CD4-positive, alpha-beta T cell treated with Interleukin-17A for 1 hour (primary cell): ENCODE data around the gene SCART1.
A peak's percentile ranks its signal among the peaks of the same experiment; 100 is the strongest.
"Not testable (repeated sequence)": the region's sequence is repeated elsewhere in the genome, so short reads cannot be mapped to it uniquely, and the experiment has no call there.

Experiments used
- DNase-seq: peaks from one replicate; pipeline ENCODE4 v3.0.0-alpha.2; 2020

SCART1 gene

DNA sequence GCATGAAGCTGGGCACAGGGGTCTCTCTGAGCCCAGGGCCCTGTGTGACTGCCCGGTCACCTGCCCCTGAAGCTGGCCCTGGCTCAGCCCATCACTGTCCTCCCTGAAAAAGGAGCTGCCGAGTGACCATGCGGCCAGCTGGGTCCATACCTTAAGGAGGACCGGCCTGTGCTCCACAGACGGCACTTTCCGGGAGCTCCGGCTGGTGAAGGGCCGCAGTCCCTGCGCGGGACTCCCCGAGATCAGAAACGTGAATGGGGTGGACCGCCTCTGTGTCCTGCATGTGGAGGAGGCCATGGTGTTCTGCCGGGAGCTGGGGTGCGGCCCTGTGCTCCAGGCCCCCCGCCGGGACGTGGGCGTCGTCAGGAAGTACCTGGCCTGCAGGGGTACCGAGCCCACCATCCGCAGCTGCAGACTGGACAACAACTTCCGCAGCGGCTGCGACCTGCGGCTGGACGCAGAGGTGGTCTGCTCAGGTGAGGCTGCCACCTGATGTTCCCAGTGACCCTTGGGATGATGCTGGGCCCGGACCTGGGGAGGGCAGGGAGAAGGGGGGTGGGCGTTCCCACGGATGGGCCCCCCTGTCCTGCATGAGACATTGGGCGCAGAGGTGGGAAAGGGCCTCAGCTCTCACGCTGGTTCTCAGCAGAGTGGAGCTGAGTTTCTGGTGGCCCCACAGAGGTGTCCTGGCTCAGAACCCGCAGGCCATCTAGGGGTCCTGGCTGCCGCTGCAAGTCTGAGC is 3.5 kb downstream of the SCART1 start:
- no peak for DNase-seq

DNA sequence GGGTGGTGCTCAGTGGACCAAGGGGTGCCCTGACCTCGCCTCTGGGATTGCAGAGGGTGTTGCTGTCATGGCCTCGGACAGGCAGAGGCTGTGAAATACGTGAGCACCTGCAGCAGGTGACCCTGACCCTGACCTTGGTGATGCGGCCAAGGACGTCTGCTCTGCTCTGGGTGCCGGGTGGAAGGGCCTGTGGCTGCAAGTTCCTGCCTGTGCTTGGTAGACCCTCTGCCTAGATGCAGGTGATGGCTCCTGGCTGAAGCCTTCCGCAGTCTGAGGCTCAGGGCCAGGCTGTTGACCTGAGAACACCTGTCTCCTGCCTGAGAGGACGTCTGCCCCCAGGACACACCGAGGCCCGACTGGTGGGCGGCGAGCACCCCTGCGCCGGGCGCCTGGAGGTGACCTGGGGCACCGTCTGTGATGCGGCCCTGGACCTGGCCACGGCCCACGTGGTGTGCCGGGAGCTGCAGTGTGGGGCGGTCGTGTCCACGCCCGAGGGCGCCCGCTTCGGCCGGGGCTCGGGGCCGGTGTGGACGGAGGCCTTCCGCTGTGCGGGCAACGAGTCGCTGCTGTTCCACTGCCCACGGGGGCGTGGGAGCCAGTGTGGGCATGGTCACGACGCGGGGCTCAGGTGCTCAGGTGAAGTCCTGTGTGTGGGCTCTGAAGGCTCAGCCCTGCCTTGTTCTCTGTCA is 4.4 kb downstream of the SCART1 start:
- no peak for DNase-seq

DNA sequence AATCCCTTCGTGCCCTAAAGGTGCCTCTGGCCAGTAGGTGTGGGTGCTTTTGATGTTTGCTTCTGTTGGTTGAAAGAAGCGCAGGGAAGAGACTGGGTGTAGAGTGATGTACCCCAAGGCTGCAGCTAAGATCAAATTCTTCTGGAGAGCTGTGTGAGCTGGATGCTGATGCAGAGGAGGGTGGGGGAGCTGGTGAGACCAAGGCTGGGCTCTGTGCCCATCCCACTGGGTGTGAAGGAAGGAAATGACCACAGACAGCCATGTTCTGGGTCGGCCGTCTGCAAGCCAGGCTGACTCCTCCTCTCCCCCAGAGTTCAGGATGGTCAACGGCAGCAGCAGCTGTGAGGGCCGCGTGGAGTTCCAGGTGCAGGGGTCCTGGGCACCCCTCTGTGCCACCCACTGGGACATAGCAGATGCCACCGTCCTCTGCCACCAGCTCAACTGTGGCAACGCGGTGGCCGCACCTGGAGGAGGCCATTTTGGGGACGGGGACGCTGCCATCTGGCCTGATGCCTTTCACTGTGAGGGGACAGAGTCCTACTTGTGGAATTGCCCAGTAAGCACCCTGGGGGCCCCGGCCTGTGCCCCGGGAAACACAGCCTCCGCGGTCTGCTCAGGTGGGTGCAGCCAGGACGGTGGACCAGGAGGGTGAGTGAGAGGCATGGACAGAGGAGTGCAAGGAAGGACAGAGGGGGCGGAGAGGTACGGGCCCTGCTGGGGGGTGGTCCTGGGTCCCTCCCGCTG is 5.1 kb downstream of the SCART1 start:
- DNase-seq: no peak

DNA sequence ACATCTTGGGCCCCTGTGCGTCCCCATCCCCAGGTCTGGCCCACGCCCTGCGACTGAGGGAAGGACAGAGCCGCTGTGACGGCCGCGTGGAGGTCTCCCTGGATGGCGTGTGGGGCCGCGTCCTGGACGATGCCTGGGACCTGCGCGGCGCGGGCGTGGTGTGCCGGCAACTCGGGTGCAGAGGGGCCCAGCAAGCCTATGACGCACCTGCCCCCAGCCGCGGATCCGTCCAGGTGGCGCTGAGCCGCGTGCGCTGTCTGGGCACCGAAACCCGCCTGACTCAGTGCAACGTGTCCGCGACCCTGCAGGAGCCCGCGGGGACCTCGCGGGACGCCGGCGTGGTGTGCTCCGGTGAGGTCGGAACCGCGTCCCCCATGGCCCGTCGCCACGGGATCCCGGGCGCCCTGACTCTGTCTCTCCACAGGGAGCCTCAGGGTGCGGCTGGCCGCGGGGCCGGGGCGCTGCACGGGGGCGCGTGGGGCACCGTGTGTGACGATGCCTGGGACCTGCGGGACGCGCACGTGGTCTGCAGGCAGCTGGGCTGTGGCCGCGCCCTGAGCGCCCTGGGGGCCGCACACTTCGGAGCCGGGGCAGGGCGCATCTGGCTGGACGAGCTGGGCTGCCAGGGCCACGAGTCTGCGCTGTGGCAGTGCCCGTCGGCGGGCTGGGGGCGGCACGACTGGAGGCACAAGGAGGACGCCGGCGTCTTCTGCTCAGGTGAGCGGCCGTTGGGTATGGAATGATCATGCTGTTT is 5.9 kb downstream of the SCART1 start:
- DNase-seq: no peak

DNA sequence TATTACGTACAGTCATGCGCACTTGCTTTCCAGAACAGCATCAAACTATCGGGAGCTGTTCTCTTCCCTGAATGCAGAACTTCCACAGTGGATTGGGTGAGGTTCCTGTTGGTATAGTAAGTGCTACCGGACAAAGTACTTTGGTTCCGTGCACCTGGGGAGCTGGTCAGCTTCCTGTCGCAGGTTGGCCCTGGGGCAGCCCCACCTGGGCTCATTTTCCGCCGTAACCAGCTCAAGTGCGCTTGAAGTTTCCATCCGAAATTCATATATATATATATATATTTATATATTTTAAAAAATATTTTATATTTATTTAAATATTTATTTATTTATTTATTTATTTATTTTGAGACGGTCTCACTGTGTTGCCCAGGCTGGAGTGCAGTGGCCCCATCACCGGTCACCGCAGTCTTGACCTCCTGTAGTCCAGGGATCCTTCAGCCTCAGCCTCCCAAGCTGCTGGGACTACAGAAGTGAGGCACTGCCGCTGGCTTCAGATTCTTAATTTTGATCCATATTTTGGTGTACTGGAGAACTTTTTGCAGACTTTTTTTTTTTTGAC is 6.5 kb downstream of the SCART1 start:
- DNase-seq: no peak

DNA sequence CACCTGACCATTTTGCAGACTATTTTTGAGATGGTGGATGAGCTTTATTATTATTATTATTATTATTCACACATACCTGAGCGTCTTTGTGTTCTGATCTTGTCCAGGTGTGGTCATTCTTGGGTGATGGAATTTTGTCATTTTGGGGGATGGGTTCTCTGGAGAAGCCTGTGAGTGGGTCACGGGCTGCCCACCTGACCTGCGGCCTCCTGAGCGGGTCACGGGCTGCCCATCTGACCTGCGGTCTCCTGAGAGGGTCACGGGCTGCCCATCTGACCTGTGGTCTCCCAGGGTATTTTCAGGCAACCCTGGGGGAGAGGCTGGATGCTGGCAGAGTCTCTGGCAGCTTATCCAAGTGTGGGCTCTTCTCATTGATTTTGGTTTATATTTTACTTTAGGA is 7.3 kb downstream of the SCART1 start:
- no peak for DNase-seq

DNA sequence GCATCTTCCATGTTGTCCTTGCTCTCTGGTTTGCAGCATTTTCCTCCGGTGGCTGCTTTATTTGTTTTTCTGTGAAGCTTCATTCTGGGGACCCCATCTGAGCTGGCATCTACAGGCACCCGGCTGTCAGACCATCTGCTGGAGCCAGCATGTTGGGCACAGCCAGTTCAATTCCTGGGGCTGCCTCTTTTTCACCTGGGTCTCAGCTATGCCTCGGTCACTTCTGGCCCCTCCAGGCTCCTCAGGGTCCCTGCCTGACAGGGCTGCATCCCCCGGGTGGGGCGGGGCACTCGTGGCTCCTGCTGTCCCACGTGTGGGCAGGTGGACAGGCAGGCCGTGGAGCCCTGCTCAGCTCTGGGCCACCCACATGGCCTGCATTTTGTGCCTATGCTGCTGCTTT is 8.1 kb downstream of the SCART1 start:
- DNase-seq: no peak

DNA sequence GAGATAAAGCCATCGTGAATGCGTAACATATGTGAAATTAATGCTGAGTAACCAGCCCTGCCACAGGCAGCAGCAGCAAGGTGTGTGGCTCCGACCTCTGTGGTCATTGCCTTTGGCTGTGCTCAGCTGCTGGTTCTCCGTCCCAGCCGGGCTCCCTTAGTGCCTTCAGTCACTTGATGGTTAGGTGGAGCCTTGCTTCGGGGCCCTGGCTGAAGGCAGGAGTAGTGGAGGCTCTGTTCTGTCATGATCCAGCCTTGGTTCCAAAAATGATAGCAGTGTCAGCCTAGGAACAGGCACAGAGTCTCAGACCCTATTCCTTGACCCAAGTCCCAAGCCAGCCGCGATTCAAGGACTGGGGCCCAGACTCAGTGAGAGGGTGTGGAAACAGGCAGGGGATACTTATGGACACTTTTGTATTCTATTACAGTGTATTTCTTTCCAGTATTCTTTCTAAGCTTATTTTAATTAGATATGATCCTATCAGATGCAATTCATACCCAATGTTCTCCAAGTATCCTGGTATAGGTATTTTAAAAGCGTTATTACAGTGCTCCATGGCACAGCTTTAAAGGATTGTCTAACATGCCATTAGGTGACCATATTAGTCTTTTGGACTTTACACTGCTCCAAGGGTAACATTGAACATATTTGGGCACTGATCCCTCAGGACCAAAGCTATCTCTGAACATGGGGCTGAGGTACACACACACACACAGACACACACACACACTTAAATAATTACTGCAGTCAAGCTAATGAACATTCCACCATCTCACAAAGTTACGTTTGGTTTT is 9.0 kb downstream of the SCART1 start:
- no peak for DNase-seq

DNA sequence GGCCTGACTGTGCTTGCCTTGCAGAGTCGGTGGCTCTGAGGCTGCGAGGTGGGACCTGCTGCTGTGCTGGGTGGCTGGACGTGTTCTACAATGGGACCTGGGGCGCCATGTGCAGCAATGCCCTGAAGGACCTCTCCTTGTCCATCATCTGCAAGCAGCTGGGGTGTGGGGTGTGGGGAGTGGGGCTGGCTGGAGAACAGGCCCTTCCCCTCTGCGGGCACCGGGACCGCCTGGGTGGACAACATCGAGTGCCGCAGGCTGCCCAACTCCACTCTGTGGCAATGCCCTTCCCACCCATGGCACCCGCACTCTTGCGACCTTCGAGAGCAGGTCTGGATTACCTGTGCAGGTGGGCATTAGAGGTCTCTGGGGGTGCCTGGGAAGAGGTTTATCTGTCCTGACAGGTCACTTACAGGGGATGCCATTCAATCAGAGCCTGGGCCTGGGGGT is 10.9 kb downstream of the SCART1 start:
- no peak for DNase-seq

DNA sequence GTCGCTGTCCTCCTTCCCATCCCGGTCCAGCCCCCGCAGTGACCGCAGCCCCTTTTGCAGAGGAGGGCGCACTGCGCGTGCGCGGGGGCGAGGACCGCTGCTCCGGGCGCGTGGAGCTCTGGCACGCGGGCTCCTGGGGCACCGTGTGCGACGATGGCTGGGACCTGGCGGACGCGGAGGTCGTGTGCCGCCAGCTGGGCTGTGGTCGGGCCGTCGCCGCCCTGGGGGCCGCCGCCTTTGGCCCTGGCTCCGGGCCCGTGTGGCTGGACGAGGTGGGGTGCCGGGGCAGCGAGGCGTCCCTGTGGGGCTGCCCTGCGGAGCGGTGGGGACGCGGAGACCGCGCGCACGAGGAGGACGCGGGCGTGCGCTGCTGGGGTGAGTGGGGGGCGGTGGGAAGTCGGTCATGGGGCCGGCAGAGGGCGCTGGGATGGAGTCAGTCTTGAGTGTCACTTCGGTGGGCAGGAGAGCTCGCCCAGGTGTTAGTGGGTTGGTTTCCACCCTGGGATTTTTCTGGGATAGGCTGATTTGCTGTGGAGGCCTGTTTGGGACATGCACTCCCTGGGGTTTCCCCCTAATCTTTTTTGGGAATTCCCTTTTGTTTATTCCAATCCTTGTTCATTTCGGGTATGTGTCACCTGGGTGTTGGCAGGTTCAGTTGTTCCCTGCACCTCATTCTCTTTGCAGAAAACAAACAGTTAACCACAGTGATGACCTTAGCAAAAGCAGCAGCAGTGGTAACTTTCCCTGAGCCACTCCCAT is 11.6 kb downstream of the SCART1 start:
- DNase-seq: no peak

DNA sequence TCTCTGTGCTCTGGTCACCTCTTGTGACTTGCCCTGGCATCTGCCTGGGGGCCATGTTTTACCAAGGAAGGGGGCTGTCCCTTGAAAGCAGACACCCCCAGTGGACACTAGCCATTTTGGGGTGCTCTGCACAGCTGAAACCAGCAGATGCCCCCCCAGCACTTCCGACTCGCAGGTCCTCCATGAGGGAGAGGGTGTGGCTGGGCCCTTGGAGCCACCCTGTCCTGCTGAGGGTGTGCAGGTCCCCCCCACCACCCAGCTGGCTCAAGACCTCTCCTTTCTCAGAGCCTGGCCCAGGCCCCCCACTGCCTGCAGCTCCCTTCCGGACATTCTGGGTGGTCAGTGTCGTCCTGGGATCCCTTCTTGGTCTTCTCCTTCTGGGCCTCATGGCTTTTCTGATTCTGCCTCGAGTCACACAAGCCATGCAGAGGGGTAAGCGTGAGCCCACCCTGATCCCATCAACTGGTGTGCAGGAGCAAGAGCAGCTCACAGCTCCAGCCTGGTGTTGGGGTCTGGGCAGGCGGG is 12.3 kb downstream of the SCART1 start:
- no peak for DNase-seq

DNA sequence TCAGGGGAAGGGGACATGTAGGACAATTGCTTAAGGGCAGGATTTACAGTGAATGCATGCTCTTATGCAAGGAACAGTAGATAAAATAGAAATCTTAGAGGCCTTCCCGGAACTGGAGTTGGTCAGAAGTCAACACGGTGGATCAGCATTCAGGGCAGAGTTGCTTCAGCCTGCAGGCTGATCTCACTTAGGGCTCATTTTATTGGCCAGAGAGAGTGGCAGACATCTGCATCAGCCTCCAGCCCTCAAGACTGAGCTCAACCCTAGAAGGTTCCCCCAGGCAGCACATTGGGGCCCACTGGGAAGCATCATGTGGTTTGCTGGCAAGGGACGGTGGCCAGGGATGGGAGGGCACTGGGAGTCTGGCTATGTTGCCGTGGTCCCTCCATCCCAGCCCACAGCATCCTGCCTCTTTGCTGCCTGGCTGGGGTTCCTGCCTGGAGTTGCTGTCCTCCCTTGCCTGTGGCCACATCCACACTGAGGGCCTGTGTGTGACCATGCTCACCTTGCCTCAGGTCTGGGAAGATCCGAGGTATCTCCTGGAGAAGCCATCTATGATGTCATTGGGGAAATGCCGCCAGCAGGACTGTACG is 13.0 kb downstream of the SCART1 start:
- DNase-seq: no peak

DNA sequence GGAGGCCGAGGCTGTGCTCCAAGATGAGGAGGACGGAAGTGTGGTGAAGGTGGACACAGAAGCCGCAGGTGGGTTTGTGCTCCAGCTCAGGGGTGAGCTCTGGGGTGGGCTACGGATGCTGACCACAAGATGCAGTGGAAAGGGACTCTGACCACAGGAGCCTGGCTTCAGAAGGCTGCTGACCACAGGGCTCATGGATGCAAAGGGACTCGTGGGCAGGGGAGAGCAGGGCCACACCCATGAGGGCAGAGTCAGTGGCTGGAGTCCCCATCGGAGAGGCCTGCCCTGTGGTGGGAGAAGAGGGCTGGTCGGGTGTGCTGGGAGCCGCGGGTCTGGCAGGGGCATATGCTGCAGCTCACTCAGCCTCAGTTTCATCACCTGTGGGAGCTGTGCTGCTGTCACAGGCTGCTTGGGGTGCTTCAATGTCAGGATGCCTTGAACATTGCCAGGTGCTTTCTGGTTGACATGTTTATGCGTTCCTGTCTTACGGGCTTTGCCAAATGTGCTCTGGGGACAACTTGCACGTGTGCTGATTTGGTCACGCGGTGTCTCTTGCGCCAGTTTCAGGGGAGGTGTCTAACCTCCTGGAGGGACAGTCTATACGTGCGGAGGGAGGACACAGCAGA is 13.7 kb downstream of the SCART1 start:
- DNase-seq: no peak

DNA sequence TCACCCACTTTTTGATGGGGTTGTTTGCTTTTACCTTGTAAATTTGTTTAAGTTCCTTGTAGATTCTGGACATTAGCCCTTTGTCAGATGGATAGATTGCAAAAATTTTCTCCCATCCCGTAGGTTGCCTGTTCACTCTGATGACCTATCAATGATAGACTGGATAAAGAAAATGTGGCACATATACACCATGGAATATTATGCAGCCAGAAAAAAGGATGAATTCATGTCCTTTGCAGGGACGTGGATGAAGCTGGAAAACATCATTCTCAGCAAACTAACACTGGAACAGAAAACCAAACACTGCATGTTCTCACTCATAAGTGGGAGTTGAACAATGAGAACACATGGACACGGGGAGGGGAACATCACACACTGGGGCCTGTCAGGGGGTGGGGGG is 15.5 kb downstream of the SCART1 start:
- not testable (repeated sequence) for DNase-seq

DNA sequence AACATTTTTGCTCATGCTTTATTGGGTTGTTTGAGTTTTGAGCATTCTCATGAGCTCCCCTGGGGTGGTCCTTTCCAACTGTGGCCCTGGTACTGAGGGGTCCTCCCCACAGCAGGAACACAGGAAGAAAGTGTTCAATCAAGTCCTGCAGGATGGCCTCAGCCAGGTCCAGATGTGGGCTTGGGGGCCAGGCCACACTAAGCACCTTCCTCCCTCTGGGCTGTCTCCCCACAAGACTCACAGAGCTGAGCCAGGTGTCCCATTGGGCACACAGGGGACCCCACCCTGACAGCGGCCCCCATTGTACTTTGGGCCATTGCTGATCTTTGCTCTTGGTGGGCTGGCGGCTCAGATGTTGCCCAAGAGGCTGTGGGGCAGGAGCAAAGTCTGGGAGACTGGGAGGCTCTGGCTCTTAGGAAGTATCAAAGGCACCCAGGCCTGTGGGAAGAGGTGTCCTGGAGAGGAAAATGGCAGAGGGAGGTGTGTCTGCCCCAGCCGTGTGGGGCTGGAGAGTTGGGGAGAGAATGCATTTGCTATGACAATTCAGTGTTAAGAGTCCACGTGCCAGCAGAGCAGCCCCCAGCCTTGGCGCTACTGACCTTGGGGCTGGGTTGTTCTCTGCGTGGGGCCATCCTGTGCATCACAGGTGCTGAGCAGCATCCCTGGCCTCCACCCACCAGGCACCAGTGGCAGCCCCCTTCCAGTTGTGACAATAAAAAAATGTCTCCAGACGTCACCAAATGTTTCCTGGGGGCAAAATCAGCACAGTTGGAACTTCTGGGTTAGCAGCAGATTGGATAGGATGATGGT is 17.8 kb downstream of the SCART1 start:
- DNase-seq: no peak

DNA sequence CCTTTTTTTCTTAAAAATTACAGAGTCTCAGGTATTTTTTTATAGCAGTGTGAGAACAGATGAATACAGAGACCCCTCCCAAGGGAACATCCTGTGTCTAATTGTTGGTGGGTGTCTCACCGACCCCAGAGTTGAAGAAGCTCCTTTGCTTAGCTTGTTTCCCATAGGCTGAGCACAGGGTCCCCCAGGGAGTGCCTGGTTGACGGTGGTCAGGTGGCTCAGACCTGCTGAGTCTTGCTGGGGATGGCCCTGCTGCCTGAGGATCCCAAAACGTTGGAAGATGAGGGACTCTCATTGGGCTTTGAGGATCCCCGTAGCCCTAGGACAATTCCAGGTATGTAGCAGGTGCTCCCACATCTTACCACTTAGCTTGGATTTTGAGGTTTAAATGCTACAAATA is 19.5 kb downstream of the SCART1 start:
- no peak for DNase-seq

DNA sequence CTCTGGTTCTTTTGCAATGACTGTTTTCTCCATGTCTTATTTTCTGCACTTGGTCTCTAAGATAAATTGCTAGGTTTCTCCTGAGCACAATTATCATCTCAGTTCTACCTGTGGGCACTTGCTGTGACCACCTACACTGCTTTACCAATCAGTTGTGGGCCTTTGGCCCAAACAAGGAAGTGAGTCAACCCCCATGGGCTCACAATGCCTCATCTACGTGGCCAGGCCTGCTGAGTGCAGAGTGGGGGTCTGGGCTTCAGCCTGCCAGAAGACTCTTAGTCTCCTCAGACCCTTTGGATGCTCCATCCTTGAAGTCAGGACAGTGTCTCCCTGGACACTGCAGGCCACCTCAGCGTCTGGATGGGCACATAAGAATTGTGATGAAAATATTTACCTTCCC is 20.3 kb downstream of the SCART1 start:
- DNase-seq: no peak

DNA sequence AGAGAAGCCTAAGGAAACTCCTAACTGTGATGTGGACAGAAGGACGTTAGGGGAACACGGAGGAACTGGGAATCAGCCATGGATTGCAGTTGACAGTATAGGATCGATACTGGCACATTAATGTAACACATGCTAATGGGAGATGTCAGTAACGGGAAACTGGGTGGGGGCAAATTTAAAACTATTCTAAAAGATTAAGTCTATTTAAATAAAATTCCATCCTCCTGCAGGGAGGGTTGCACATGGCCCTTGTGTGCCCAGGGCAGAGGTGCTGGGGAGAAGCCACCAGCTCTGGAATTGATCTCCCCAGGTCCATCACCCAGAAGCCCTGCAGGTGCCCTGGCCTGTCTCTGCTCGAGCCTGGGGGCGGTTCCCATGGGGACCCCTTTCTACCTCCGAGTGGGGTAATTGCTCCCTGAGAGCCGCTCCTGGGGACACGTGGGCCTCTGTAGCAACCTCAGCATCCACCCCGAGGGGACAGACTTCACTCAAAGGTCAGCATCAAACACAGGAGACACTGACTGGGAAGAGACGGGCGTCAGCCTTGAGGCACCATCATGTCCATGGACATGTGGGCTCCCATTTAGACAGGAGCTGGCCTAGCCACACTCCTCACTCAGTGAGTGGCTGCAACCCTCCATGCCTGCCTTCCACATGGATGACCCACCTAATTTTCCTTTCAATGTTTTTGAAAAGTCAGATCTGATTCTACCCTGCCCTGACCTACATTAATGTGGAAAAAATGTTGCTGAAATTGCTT is 21.1 kb downstream of the SCART1 start:
- DNase-seq: no peak

DNA sequence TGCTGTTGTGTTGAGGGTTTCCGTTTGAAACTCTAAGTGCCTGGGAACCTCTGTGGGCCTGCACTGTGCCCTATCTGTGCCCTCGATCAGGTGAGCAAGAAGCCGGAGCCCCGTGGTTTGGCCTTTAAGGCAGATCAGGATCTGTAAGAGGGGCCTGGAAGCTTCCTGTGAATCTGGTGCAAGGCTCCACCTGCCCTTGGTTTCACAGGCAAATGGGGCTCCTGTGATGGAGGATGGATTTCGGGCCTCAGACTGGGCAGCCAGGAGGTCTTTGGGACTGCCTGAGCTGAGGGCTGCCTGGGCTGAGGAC is 21.6 kb downstream of the SCART1 start:
- DNase-seq: peak; percentile 54
